ENCODE results near the gene PDLIM5. TPM values are rescaled to one million over a fixed set of nuclear protein-coding genes. Genes with fewer than 3 reads are reported as not detected.

PDLIM5 gene
- total and polyA plus RNA-seq, 2 of the 8 experiments (the other 6 are each of a cell fraction or from before 2014, with no cell fraction given): 37.3 to 62.1 TPM

- no peak for TF ChIP-seq USF2 (IDR thresholded peaks at IDR 0.05; ENCODE audit: low read length)
- TF ChIP-seq EZH2 (IDR thresholded peaks at IDR 0.05; ENCODE audit: low read depth, low read length, severe bottlenecking): no peak
Observed at GRCh38 chr4:94578195-94578594, 126.5 kb downstream of the PDLIM5 start (continued).

All from H1 (cell line).